GM21717 (cell line): ENCODE data around the gene HTRA3.

Source experiments
- ATAC-seq: cut with Tn5 transposase; IDR thresholded peaks from one replicate; pipeline ENCODE4 v1.9.1; 2021; ENCODE audit warnings: mild to moderate bottlenecking, moderate library complexity; ENCODE audit not compliant: unreplicated experiment

Gene HTRA3

GRCh38 chr4:8245884-8246833 is 23.4 kb upstream of the HTRA3 start:
- ATAC-seq = no peak

DNA sequence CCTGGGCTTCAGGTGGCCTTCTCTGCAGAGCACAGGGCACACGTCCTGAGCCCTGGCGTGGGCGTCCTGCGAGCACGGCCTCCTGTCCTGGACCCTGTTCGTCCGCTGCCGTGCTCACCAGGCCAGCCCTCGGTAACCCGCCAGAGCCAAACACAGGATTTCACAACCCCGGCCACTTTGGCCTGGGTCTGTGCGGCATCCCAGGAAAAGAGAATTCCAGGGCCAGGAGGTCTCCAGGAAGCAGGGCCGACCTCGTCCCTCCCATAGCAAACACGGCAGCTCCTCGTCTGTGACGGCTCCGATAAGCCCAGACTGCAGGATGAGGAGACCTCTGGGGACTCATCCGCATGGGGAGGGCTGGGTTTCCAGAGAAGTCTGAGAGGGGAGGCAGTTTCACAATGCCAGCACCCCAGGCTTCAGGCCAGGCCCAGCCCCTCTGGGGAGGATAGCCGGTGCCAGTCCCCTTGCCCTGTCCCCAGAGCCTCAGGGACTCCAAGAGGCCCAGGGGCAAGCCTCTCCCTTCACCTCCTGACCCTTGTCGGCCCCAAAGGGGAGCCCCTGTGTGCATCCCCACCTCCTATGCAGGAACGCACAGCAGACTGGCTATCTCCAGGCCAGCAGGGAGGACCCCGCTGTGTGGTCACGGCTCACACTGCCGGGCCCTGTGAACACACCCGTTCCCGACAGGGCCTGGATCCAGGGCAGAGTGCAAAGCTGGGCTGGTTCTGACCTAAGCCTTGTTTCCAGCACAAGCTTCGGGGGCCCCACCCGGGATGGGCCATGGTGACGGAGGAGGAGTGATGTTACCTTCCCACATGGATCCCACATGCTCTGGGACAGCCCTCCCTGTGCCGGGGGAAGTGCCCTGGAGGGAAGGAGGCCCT is 22.3 kb upstream of the HTRA3 start:
- no peak for ATAC-seq

GRCh38 chr4:8248091-8248490 is 21.5 kb upstream of the HTRA3 start:
- no peak for ATAC-seq

DNA sequence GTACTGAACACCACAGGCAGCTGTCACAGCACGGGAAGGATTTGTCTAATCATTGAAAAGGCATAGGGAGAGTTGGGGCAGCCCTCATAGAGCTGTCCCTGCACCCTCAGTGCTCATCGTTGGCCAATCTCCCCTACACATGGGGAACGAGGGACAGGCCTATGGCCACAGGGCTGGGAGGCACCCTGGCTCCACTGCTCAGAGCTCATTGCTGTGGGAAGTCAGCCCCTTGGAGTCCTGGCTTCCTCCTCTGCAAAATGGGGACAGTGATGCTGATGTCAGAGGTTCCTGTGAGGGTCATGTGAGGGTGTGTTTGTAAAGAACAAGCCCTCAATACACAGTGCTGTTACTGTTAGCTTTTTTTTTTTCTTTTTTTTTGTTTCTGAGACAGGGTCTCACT is 19.3 kb upstream of the HTRA3 start:
- ATAC-seq = no peak

DNA sequence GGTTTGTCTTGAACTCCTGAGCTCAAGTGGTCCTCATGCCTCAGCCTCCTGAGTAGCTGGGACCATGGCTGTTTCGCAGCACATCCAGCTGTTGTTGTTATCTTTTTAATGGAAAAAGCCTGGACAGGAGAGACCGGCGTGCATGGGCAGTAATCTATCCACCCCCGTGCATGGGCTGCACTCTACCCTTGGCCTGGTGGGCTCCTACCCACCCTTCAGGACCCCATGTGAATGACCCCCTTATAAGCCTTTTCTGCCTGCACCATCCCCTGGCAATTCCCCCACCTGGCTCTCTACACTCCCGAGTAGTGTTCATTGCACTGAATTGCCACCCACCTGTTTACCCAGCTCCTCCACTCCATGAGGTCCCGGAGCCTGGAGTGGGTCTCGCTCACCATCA is 18.9 kb upstream of the HTRA3 start:
- ATAC-seq = no peak

- no peak for ATAC-seq
Measured at GRCh38 chr4:8251110-8251883, 18.3 kb upstream of the HTRA3 start.

DNA sequence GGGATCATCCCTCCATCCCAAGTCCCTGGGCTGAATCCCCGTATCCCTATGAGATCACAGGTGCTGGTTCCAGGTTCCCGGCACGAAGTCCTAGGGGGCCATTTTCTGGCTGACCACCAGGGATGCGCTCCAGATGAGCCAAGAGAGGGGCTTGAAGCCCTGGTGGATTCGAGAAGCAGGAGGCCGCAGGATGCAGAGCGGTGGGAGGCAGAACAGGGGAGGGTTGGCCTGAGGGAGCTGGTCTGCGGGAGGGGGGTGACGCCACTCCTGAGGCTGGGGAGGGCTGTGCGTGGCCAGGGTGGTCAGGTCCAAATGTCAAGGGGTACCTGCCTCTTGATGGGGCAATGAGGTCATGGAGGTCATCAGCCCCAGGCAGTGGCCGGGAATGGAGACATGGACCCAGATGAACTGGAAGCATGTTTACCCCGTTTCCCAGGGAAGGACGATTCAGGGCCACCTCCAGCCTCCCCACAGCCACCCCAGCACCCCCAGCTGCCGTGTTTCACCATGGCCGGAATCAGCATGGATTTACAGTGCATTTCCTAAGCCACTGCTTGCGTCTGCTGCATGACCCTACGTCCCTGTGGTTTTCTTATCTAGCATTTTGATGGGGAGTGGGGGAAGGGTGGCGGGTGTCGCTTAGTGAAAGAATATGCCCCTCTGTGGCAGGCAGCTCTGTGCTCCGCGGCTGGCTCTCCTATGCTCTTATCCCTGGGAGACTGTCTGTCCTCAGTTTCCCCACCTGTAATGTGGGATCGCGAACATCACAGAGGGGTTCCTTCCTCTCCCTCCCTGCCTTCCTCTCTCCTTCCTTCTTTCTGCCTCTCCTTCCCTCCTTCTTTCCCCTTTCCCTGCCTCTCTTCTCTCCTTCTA is 17.0 kb upstream of the HTRA3 start:
- no peak for ATAC-seq

DNA sequence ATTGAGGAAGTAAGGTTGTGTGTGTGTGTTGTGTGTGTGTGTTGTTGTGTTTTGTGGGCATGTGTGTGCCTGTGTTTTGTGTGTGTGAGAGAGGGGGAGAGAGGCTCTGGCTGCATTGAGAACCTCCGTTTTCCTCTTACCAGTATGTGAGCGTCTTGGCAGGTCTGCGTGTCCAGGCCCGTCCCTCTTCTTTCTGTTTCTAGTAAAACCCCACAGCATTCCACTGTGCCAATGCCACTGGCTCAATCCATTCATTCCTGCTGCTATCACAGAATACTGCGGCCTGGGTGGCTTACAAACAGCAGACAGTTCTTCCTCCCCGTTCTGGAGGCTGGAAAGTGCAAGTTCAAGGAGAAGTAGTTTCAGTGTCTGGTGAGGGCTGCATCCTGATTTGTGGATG is 15.5 kb upstream of the HTRA3 start:
- ATAC-seq = no peak

GRCh38 chr4:8255698-8256441 is 13.7 kb upstream of the HTRA3 start:
- ATAC-seq = no peak

GRCh38 chr4:8257854-8258253 is 11.7 kb upstream of the HTRA3 start:
- no peak for ATAC-seq

DNA sequence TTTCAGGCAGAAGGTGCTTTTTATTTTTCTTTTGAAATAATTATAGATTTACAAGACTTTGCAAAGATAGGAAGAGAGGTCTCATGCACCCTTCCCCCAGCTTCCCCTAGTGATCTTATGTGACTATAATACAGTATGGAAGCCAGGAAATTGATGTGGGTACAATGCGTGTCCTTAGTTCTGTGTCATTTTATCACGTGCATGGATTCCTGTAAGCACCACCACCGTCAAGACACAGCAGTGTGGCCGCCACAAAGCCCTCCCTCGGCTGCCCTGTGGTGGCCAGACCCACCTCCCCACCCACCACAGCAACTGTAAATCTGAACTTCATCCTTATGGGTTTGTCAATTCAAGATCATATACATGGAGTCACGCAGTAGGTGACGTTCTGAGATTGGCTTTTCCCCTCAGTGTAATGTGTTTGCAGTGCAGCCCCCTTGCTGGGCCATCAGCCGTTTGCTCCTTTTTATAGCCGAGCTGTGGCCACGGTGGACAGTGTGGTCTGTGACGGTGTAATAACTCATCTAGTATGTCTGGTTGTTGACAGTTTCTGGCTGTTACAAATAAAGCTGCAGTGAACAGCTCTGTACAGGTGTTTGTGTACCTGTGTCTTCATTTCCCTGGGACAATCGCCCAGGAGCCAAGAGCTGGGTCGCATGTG is 10.9 kb upstream of the HTRA3 start:
- ATAC-seq = no peak

- ATAC-seq = no peak
Measured at GRCh38 chr4:8259743-8260430, 9.7 kb upstream of the HTRA3 start.

- no peak for ATAC-seq
Measured at GRCh38 chr4:8260656-8261111, 8.9 kb upstream of the HTRA3 start.

DNA sequence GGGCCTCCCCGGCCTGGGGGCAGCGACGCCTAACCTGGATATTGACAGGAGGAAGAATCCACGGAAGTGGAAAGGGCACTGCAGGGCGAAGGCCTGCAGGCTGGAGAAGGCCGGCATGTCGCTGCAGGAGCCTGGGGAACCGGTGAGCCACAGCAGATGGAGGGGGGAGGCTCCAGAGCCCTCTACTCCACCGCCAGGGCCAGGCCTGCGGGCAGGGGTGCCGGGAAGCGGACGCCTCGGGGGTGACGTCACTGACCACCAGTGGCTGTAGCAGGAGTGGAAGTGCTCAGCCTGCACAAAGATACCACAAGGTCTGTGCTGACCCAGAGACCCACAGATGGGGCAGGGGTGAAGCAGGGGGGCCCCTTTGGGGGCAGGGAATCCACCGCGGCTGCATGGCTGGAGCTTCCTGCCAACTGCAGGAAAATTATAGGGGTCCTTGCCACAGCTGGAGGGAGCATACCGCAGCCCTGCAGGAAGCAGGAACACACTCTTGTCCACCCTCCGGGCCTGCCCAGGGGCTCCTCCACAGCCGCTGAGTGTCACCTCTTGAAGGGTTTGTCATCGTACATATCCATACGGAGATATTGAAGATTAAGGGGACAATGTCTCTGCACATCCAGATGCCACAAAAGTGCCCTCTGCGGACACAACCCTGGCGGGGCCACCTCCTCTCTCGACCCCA is 7.6 kb upstream of the HTRA3 start:
- no peak for ATAC-seq

DNA sequence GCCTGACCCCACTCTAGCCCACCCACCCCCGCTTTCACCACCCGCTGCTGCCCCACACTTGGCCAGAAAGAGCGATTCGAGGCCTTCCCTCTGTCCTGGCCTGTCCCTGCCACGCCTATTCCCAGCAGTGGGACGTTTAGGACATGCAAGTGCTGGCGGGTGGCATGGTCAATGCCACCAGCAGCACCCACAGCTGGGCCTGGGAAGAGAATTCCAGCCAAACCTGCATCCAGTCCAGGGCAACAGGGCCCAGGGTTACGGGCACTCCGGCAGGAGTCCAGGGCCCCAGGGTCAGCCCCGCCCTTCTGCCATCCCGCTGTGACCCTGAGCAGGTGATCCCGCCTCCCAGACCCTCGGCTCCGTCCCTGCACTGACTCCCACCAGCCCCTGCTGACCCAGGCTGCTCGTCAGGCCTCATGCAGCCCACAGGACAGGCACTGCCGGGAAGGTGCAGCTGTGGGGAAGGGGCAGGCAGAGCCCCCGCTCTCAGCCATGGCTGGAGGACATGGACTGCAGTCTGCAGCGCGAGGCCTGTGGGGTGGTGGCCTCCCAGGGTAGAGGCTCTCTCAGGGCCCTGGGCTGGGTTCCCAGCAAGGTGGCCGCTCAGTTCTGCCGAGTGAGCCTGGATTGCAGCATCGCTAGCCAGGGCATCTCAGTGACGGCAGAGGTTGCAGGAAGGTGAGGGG is 6.8 kb upstream of the HTRA3 start:
- no peak for ATAC-seq

DNA sequence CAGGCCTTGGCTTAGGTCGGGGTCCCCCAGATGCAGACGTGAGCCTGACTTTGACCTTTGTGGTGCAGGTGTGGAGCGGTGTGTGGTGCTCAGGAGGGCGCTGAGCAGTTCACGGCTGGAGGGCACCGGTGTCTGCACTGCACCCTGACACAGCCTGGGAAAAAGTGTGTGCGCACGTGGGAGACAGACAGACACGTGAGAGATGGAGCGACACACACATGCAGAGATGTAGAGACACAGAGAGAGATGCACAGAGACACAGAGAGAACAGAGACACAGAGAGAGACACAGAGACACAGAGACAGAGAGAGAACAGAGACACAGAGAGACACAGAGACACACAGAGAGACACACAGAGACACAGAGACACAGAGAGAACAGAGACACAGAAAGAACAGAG is 6.2 kb upstream of the HTRA3 start:
- ATAC-seq = no peak

DNA sequence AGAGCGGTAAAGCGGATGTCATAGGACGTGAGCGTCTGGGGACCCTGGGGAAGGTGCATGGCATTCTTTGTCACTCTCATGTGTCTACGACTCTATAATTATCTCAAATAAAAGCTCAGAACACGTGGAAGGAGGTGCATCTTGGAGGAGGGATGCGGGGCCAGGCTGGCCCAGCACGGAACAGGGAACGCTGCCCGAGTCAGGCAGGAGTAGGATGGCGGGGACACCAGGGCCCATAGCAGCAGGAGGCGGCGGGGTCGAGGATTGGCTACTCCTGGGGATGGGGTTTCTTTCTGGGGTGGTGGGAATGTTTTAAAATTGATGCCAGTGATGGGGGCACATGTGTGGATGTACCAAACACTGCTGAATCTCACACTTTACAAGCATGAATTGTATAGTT is 5.4 kb upstream of the HTRA3 start:
- no peak for ATAC-seq
